Tongue (tissue), 2 donors: ENCODE data around the gene ADRA2C. TPM values are rescaled to one million over a fixed set of nuclear protein-coding genes. Genes with fewer than 3 reads are reported as not detected.

Experiments used
- DNase-seq: peaks from one replicate; pipeline ENCODE4 v3.0.0-alpha.2; 2015
- total RNA-seq: library from RNA; depleted of rRNA; stranded (reverse); fragments of >200 nt; gene quantifications from one replicate; pipeline ENCODE4 v1.2.3, GENCODE V29; 2014

ADRA2C gene
- total RNA-seq, 1 donor from 2014 or later, result 0.92 TPM

DNA sequence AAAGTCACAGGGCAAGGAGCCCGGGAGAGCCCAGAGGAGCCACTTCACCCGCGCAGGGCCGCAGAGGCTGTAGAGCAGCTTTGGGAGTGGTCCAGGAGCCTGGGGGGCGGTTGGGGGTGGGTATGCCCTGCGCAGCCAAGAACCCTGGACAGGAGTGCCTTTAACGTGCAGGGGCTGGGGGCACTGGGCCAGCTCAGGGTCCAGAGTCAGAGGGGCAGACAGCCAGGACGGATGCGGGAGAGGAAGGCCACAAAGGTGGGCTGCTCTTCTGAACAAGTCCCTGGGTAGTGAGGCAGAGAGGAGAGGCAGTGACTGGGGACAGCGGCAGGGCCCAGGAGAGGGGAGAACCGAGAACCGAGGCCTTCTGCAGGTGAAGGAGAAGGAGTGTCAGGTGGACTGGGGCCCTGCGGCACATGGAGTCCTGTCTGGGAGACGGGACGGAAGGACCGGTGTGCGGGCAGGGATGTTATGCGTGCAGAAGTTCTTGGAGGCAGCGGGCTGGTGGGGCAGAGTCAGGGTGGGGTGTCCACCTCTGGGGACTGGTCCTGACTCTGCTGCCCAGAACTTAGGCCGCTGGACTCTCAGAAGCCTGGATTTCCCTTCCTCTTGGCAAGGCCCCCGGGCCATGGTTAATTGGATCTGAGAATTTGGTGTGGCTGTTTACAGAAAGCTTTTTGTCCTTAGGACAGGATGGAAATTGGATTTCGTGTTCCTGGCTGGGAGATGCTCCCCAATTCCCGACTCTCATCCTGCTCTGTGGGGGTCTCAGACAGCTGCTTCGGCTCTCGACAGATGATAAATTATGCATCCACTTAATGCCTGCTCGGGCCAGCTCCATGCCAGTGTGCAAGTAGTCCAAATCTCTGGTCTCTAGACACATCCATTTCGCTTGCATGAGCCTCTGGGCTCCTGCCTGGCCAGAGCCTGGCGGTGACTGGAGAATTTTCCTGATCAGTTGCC lies 31.9 kb downstream of the ADRA2C start:
- peak; percentile 21 for DNase-seq

DNA sequence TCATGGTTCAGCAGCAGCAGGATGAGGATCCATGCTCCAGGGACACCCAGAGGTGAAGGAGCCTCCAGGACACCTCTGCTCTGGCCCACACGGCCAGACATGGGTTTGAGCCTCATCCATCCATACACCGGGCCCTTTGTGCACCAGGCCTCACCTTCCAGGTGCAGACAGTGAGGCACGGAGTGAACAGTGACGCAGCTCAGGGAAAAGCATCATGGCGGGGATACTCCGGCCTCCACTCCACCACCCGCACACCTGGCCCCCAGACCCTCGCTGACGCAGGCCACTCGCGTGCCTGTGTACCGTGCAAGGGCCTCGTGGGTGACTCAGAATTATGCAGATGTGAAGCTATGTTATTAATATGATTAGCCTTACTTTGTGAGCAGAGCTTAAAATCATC lies 33.3 kb downstream of the ADRA2C start:
- DNase-seq, result no peak

DNA sequence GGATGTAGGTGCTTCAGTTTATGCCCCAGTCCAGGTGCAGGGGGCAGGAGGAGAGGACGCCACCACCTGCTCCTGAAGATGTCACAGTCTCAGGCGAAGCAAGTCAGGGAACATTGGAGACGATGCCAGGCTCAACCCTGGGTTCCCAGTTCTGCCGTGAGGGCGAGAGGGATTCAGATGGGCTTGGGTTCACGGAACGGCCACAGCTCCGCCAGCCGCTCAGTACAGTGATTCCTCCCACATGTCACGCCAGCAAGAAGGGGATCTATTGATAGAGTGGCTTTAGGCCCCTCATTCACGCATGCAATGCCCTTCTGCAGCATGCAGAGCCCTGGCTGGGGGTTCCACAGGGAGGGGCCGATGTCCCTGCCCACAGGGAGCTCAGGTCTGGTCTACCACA lies 34.2 kb downstream of the ADRA2C start:
- DNase-seq, result no peak

DNA sequence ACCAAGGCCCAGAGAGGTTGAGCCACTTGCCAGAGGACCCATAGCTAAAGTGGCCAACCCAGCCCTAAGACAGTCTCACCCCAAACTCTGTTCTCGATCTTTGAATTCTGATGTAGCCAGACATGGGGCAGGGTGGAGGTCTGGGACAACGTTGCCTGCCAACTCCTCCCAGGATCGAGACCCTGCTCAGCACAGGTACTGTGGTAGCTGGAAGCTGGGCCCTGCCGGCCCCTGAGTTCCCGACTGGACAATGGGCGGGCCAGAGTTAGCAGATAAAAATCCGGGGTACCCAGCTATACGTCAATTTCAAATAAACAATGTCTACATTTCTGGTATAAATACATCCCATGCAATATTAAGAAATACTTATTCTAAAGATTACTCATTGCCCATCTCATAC lies 35.3 kb downstream of the ADRA2C start:
- no peak for DNase-seq

DNA sequence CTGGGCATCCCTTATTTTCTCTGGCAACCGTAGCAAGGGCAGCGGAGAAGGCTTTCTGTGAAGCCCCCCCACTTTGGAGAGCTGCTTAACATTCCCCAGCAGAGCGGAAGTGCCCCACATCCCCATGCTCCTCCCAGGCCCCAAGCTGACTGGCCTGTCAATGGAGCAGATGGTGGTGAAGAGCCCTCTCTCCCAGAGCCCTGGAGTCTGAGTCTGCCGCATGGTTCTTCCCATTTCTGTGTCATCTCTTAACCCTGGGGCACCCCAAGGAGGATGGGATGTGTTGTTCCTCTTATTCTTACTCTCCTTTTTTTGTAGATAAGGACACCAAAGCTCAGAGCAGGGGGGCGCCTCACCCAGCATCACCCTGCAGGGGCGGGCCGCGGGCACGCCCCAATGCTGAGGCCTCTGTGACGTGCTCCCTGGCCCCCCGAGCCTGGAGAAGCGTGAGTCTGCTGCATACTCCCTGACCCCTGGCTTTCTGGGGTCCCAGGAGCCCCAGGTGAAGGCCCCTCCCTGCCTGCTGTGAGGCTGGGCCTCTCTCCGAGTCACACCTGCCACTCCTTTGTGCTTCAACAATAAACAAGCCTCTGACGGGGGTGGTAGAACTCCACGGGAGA lies 35.9 kb downstream of the ADRA2C start:
- DNase-seq, result no peak

DNA sequence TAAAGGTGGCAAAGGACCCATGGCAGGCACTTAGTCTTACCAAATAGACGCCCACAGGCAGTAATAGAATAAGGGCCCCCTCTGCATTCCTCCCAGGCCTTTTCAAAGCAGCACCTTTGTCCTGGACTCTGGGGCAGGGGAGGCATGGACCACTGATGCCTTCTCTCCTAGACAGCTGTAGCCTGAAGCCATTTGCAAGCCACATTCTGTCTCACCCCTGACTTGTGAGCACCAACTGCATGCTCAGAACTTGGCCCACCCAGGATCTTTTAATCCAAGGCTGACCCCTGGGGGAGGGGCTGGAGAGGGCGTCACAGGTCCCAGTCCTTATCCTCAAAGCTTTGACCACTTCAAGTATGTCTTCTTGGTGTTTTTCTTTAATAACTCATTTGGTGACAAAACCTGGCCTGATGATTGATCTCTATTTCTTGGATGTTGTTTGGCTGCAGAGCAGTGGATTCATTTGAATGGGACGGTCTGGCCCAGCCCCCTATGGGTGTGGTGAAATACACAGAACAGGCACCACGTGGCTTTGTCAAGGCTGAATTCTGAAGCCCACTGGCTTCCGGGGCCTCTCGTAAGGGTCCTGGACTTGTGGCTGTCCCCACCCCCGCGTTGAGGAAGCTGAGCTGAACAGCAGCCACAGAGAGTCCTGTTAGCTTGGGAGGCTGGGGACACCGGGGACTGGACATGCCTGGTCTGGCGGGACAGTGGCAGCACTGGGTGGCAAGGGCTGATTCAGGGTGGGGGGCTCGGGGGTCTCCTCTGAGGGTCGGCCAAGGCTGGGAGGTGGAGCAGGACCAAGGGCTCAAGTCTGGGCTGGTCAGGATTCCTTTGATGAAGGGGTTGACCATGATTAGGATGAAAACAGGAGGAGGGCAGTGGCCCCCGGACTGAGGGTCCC lies 36.6 kb downstream of the ADRA2C start:
- DNase-seq, result no peak

DNA sequence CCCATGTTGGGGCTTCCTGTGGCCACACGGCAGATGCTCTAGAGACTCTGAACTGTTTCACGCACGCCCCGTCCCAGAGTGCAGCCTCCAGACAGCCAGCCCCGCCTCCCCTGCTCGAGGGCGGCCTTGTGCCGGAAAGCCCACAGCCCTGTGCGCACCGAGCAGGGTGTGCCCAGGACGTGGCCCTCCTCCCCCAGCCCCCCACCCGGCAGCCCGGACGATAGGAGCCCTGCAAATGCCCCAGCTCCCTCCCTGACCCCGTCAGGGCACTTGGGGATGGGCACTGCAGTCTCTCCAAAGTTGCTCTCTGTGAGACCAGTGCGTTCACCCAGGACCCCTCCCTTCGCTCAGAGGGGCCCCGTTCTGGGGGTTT lies 37.3 kb downstream of the ADRA2C start:
- DNase-seq, result no peak

DNA sequence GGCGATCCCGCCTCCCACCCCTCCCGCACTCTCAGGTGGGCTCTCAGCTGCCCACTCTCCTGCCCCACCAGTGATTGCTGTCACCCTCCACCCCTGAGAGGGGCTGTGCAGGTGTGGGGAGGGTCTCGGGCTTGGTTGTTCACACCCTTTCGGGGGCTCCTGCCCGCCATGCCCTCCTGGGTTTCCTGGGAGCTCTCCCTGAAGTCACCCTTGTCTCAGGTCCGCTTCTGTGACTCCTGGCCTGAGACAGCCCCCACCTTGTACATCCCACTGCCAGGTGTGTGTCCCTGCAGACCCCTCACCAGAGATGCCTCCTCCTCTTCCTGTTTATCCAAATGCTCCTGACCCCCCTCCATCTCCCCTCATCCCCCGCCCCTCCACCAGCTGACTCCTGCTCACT lies 37.8 kb downstream of the ADRA2C start:
- DNase-seq, result no peak

DNA sequence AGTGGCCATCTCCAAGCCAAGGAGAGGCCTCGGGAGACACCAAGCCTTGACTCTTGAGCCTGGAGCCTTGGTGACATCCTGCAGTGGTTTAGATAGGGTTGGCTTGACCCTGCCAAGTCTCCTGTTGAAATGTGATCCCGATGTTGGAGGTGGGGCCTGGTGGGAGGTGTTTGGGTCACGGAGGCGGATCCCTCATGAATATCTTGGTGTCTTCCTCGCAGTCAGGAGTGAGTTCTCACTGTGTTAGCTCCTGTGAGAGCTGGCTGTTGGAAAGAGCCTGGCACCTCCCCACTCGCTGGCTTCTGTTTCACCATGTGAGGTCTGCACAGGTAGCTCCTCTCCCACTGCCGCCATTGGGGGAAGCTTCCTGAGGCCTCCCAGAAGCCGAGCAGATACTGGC lies 38.8 kb downstream of the ADRA2C start:
- DNase-seq, result no peak

DNA sequence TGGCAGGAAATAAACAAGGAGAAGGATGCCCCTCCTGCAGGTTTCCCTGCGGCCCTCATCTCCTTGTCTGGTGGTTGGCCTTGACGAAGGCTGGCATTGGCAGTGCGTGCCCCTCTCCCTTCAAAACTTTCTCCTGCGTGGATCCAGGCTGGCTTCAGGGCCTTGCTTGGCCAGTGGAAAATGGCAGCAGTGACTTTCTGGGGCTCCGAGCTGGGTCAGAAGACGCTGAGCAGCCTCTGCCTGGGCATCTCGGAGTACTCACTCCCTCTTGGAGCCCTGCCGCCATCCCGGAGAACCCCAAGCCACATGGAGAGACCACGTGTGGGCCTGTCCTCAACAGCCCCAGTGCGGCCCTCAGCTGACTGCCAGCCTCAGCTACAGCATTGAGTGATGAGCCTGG lies 39.5 kb downstream of the ADRA2C start:
- no peak for DNase-seq

DNA sequence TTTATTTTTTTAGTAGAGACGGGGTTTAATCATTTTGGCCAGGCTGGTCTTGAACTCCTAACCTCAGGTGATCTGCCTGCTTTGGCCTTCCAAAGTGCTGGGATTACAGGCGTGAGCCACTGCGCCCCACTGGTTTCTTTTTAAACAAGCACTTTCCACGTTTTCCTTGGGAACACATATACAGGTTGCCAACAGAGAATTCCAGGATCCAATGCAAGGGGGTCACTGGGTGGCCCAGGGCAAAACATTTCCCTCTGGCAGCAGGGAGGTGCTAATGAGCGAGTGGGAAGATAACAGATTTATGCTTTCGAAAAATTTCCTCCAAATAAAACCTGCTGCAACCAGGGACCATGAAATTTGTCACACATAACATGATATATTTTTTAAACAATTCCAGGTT lies 41.1 kb downstream of the ADRA2C start:
- DNase-seq, result no peak

DNA sequence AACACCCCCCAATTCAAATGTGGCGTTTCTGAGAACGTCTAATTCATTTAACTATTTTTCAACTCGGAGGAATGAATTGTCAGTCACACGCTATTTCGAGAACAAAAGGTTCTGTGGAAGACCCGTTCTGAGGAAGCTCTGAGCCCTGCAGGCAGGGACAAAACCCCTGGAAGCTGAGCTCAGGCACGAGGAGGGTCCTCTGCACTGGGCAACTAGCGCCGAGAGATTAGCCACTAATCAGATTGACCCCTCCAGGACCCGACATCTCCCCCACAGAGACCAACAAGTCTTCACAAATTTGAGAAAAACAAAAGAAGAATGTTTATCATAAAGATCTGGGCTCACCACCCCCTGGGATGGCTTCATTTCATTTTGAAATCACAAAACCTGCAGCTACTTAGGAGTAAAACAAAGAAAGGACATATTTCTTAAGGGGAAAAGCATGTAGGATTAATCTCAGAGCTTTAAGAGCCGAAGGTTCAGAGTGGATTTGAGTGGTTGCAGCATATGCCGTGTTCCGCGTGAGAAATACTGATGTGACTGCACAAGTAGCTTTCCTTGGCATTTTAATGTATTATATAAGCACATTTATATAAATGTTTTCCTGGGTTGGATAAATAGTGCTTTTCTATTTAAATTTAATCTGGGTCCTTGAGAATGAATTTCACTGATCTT lies 41.8 kb downstream of the ADRA2C start:
- DNase-seq, result no peak

DNA sequence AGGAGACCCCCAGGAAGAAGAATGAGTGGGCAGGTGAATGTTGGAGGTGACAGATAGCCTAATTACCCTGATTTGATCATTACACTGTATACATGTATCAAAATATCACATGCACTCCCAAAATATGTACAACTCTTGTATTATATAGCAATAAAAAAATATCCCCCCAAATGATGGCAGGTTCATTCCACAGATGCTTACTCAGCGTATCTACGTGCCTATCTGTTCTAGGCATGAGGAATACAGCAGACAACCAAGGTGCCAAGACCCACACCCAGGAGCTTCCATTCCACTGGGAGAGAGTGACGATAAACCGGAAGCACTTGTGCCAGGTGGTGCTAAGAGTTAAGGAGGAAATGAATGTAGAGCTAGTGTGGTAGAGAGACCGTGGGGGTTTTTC lies 42.4 kb downstream of the ADRA2C start:
- DNase-seq, result no peak

DNA sequence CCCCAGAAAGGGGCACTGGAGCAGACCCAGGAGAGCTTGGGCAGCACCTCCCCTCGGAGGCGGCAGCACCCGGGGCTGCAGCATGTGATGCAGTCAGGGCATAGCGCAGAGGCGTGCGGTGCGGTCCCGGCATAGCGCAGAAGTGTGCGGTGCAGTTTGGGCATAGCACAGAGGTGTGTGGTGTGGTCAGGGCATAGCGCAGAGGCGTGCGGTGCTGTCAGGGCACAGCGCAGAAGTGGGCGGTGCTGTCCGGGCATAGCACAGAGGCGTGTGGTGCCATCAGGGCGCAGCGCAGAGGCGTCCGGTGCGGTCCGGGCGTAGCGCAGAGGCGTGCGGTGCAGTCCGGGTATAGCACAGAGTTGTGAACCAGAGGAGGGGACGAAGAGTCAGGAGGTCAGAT lies 42.8 kb downstream of the ADRA2C start:
- no peak for DNase-seq

DNA sequence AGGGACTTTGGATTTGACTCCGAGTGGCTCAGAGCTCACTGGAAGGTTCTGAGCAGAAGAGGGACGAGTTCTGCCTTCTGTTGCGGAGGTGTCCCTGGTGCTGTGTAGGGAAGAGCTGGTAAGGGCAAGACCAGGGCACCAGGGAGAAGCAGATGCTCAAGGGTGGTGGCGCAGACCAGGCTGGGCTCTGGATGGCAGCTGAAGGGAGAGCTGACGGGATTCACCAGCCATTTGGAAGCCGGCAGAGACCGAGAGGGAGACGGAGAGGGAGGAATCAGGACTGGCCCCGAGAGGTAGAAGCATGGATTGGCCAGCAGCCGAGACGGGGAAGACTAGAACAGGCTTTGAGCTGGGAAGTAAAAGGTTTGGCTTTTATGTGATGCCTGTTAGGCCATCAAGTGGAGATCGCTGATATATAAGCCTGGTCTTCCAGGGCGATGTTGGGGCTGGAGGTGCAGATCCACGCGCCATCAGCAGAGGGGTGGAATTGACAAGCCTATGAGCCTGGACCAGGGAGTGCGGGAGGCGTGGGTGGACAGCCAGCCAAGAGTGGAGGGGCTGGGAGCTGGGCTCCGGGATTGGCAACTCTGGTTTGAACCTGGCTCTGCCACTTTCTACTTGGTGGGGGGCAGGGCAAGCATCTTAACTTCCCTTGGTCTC lies 43.4 kb downstream of the ADRA2C start:
- DNase-seq, result no peak

DNA sequence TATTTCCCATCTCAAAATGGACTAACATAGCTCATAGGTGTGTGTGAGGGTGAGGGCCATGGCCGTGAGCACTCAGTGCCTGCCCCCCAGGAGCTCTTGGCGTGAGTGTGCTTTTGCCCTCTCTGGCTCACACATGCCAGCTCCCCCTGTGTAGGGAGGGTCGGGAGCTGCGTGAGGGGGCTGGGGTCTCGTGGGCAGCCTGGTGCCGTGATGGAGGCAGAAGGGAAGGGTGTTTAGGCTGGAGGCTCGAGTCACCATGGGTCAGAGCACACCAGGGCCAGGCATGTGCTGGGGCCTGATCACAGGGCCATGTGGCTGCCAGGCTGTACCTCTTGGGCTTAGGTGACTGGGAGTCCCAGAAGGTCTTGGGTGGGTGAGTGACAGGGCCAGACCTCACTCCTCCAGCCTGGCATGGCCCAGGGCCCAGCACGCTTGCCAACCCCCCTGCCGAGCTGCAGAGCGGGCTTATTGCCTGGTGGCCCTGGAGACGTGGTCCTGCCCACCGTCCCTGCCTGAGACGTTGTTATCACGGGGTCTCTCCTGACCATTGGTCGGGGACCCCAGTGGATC lies 44.0 kb downstream of the ADRA2C start:
- DNase-seq, result no peak

DNA sequence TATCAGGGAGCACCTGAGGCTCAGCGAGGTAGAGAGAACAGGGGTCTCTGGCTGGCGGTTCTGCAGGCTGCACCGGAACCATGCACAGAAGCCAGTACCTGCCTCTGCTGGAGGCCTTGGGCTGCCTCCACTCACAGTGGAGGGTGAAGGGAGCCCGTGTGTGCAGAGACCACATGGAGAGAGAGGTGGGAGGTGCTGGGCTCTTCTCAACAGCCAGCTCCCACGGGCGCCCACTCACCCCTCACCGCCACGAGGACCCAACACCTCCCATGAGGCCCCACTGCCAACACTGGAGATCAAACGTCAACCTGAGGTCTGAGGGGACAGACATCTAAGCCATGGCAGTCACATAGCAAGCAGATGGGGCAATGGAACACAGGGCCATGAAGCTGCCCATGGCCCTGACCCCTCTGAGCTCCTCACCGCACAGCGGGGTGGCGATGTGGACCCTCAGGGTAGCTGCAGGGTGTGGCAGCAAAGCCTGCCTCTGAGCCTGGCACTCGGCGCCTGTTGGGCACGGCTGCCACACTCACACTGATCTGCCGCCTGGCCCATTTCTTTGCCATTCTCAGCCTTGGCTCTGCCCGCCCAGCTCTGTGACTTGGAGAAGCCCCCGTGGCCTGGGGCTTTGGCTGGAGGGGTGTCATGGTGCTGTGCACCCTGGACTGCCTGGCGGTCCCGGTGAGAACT lies 44.8 kb downstream of the ADRA2C start:
- no peak for DNase-seq

DNA sequence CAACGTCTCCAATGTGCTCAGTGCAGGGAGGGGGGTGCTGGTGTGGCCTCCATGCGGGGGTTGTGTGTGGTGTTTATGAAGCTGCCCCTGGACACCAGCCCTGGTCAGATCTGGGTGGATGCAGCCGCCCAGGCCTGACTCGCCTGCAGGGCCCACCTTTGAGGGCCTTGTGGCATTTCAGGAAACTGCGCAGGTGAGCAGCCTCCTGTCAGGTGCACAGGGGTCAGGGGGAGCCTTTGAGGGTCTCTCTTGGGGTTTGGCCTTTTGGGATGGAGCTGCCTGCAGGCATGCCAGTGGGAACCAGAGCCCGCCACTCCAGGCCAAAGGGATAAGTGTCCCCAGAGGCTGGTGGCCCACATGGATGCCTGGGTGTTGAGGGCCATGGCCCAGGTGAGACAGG lies 45.4 kb downstream of the ADRA2C start:
- no peak for DNase-seq

DNA sequence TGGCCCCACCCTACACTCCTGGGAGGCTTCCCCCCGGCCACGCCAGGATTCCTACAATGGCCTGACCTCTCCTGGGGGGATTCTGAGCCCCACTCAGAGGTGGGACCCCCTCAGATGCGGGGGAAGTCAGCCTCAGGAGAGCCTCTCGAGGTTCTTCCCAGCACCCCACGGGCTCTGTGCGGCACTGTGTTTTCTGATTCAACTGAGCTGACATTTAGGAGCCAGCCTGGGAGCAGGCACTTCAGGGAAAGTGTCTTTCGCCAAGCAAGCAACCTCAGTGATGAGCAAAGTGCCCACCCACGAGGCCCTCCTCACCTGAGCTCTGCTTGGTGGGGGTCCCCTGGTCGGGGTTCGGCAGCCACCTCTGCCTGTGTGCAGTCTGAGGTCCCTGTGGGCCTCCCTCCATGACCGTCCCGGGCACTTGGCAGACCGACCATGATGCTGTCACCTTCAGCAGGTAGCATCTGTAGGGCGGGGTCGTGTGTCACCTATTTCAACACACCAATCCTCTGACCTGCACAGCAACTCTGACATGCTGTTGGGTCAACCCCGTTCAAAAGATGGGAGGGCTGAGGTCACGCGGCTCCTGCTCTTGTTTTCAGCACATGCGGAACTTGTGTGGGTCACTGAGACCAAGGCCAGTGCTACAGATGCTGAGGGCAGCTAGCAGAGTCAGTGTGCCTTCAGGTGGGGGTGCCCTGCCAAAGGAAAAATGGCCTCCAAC lies 46.2 kb downstream of the ADRA2C start:
- no peak for DNase-seq
